Smooth muscle cell of the umbilical artery (primary cell): ENCODE measurements around the gene ACTR3C. TPM values are rescaled to one million over a fixed set of nuclear protein-coding genes. Genes with fewer than 3 reads are reported as not detected.

Experiments
- total RNA-seq: library from RNA; depleted of rRNA; stranded (reverse); fragments of >200 nt; gene quantifications from 2 replicates; pipeline ENCODE4 v1.2.3, GENCODE V29; 2014

The ACTR3C gene
- total RNA-seq, result 1.2 TPM in 2 replicates

DNA sequence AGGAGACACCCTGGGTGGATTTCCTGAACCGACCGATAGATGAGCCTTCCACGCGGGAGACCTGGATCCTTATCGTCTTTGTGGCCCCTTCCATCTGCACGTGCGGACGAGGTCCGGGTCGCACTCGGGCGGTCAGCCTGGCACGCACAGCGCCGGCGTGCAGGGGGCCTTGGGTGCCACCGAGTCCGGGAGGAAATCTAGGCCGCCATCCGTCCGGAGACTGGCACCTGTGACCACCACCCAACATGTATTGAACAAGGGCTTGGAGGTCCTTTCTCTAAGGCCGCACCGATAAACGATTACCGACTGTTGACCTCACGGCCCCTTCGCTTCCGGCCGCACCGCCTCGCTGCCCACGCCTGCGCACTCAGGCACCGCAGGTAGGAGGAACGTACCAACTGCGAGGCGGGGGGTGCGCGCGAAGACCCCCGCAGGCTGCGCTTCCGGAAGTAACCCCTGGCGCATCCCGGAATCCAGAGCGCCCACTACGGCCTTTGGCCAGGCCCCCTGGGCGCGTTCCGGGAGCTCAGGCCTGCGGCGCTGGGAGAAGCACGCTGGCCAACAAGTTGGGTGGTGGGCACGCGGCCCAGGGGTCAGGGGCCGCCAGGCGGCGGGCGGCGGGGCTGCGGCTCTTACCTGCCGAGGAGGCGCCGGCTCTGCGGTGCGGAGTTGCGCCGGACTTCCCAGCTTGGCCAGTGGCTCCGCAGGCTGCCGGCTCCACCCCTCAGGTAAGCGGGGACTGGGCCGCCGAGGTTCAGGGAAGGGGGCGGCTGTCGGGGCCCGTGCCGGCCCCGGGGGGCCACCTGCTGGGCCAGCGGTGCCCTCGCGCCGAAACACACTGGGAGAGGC, at the start of gene ACTR3C, which contains the start of gene LRRC61:
TSS of gene ACTR3C (minus strand) at position 713 of the 849 bp plus-strand sequence. CDS start 28,249 bp downstream, outside the sequence.
TSS of gene LRRC61 (plus strand) at position 523 of the 849 bp plus-strand sequence. CDS start 13,507 bp downstream, outside the sequence.

DNA sequence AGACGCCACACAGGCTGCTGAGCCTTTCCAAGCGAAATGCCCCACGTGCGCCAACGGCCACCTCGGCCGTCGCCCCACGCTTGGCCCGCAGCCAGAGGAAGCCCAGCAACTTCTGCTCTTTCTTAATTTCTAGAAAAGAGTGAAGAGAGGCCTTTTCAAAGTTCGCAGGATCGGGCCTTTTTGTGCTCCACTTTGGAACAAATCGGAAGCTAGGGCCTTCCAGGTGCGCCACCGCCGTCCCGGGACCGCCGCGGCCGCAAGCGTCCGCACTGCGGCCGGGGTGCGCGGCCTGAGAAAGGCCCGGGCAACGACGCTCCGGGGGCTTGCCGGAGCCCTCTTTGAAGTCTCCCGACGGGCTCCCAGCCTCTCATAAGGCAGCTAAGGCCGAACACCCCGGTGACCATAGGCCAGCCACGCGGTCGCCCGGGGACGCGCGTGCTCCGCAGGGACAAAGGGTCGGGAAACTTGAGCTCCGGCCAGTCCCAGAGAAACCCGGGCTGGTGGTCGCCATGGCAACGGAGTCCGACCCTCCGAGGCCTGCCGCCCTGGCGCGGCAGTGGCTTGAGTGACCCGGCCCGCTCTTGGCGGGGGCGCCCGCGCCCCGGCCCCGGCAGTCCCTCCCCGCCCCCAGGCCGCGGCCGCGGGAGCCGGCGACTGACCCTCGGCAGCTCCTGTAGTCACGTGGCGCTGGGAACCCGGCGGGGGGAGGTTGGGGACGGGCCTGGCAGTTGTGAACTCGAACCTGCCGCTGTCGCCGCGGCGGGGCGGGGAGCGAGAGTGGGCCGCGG, 44.9 kb upstream of the ACTR3C start, which contains the start of gene REPIN1:
TSS of gene REPIN1 (plus strand) at position 727 of the 788 bp plus-strand sequence. CDS start 890 bp downstream, outside the sequence.

DNA sequence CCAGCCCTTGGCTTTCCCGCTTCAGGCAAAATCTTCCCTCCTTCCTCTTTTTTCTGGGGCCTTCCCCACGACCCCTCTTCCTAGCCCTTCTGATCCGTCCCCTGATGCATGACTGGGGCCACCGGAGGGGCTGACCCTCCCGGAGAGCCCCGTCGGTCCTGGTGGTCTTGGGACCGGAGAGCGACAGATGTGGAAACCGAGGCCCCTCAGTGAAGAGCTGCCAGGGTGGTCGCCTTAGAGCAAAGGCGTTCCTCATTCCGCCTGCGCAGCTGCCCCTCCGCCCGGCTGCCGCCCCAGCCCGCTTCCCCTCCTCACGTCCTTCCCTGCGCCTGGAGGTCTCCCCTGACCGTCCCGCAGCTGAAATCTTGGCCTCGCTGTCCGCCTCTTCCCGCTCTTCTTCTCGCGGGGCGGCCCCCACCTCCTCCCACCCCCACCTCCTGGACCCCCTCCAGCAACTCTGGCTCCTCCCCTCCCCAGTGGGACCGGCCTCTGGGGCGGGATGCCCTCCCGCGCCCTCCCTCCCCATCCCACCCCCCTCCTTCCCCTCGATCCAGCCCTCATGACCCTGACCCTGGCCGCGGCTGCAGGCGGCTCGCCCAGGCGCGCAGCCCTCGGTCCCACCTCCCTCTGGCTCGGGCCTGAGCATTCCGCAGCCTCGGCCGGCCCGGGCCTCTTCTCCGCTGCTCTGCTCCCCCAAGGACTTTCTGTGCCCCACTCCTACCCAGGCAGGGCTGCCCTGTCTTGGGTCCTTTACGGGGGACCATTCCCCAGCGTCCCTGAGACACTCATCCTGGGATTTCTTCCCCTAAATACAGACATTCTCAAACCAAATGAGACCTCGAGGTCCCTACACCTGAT, 18.1 kb upstream of the ACTR3C start, which contains the start of gene RARRES2:
TSS of gene RARRES2 (minus strand) at position 367 of the 858 bp plus-strand sequence. CDS start 1,020 bp downstream, outside the sequence.

Other genes starting within 250 kb of the ACTR3C start
- gene LRRC61, start 190 bp downstream of the ACTR3C start, total RNA-seq, result 1.8 and 2.2 TPM in 2 replicates
- gene RARRES2, start 18.1 kb upstream of the ACTR3C start, total RNA-seq, result 2.7 TPM in 1 of 2 replicates, not detected in the other
- 48.4 and 87.7 TPM in 2 replicates for gene REPIN1, start 45.3 kb upstream of the ACTR3C start, total RNA-seq
- gene ZNF775, start 55.8 kb upstream of the ACTR3C start, total RNA-seq, result 5.6 and 5.9 TPM in 2 replicates
- gene GIMAP8, start 127.1 kb upstream of the ACTR3C start, total RNA-seq, result under 0.01 TPM in 1 of 2 replicates, not detected in the other
- gene GIMAP7, start 191.3 kb upstream of the ACTR3C start, total RNA-seq, result not detected in 2 replicates
- gene GIMAP4, start 243.8 kb upstream of the ACTR3C start, total RNA-seq, result 0.23 and 0.59 TPM in 2 replicates